ENCODE data around the gene COMMD9.

COMMD9 gene

DNA sequence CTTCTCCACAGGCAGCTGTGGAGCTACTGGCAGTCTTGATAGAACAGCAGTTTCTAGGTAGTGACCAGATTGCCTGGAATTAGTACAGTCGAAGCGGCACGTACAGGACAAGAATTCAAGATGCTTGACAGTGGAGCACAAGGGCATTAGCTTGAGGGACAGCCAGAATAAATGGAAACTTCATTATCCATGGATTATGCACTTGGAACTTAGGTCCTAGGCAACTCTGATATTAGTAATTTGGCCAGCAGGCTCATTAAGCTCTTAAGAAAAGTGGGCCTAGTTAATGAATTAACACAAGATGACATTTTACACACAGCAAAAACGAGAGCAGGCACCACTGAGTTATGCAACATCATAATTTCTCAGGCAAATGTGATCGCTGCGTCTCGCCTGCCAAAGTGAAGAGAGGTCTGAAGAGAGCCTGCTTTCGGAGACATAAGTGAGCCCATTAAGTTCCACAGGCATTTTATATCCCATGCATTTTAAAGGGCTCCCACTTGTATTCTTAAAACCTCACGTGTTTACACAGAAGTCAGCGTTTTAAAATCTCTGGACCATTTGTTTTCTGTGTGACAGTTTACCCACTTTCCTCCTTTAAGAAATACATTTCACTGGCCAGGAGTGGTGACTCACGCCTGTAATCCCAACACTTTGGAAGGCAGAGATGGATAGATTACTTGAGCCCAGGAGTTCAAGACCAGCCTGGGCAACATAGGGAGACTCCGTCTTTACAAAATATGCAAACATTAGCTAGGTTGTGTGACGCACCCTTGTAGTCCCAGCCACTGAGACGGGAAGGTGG, 66.2 kb downstream of the COMMD9 start:
- no peak overlapping the region for H3K4me3 ChIP-seq (ENCODE audit: low read depth, low read length)
- DNase-seq (ENCODE audit: low read depth): no peak
- TF ChIP-seq POLR2A (IDR thresholded peaks at IDR 0.05; ENCODE audit: extremely low read depth, insufficient read length) (no peak), MYC (IDR thresholded peaks at IDR 0.05; ENCODE audit: low read depth, low read length) (no peak)
- TF ChIP-seq, protein P1, sequence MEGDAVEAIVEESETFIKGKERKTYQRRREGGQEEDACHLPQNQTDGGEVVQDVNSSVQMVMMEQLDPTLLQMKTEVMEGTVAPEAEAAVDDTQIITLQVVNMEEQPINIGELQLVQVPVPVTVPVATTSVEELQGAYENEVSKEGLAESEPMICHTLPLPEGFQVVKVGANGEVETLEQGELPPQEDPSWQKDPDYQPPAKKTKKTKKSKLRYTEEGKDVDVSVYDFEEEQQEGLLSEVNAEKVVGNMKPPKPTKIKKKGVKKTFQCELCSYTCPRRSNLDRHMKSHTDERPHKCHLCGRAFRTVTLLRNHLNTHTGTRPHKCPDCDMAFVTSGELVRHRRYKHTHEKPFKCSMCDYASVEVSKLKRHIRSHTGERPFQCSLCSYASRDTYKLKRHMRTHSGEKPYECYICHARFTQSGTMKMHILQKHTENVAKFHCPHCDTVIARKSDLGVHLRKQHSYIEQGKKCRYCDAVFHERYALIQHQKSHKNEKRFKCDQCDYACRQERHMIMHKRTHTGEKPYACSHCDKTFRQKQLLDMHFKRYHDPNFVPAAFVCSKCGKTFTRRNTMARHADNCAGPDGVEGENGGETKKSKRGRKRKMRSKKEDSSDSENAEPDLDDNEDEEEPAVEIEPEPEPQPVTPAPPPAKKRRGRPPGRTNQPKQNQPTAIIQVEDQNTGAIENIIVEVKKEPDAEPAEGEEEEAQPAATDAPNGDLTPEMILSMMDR (IDR thresholded peaks at IDR 0.05; ENCODE audit: low read depth, low read length): no peak
- TF ChIP-seq, protein P2, sequence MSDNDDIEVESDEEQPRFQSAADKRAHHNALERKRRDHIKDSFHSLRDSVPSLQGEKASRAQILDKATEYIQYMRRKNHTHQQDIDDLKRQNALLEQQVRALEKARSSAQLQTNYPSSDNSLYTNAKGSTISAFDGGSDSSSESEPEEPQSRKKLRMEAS (IDR thresholded peaks at IDR 0.05; ENCODE audit: low read depth, low read length): no peak

Measured in NB4 (cell line).